Immature natural killer cell (primary cell): Measurements from ENCODE around the gene MTAP. TPM values are rescaled to one million over a fixed set of nuclear protein-coding genes. Genes with fewer than 3 reads are reported as not detected.
"Not testable (repeated sequence)": the region's sequence is repeated elsewhere in the genome, so short reads cannot be mapped to it uniquely, and the experiment has no call there.

Source experiments
- DNase-seq, 3 donors: peaks; one replicate each; pipeline ENCODE4 v3.0.0; 2022; ENCODE audit warnings: mixed read lengths in 1 of 3
- H3K27ac Mint-ChIP-seq, 6 donors: one replicate each; pipeline ENCODE4 v1.8.0; 2020; ENCODE audit warnings: mixed read lengths in 6 of 6, mild to moderate bottlenecking in 5 of 6, inconsistent platforms in 4 of 6, moderate library complexity in 3 of 6
- H3K27me3 Mint-ChIP-seq, 3 donors: one replicate each; pipeline ENCODE4 v1.8.0; 2020 to 2021; ENCODE audit warnings: low read depth in 3 of 3, mild to moderate bottlenecking in 3 of 3, mixed read lengths in 3 of 3, moderate library complexity in 3 of 3, inconsistent platforms in 1 of 3
- H3K36me3 Mint-ChIP-seq, 3 donors: one replicate each; pipeline ENCODE4 v1.8.0; 2020; ENCODE audit warnings: mixed read lengths in 3 of 3, inconsistent platforms in 2 of 3, mild to moderate bottlenecking in 2 of 3
- H3K4me1 Mint-ChIP-seq, 2 donors: one replicate each; pipeline ENCODE4 v1.8.0; 2020; ENCODE audit warnings: inconsistent platforms in 2 of 2, mild to moderate bottlenecking in 2 of 2, mixed read lengths in 2 of 2, moderate library complexity in 1 of 2
- H3K4me3 Mint-ChIP-seq, 5 donors: one replicate each; pipeline ENCODE4 v1.8.0; 2020; ENCODE audit warnings: mild to moderate bottlenecking in 5 of 5, mixed read lengths in 5 of 5, inconsistent platforms in 3 of 5, moderate library complexity in 3 of 5
- H3K9me3 Mint-ChIP-seq, 6 donors: one replicate each; pipeline ENCODE4 v1.8.0; 2020; ENCODE audit warnings: mild to moderate bottlenecking in 6 of 6, mixed read lengths in 6 of 6, inconsistent platforms in 4 of 6, moderate library complexity in 3 of 6
- polyA plus RNA-seq, 3 donors: library from polyadenylated mRNA; unstranded; fragments of 300-500 nt; fragmentation: Illumina TruSeq; gene quantifications; one replicate each; pipeline ENCODE4 v1.2.3, GENCODE V29; 2021

The MTAP gene
- polyA plus RNA-seq, 3 donors from 2014 or later: 7.3 to 10.6 (median 8.6) TPM

- no peak overlapping the region for H3K4me3 Mint-ChIP-seq
- H3K27ac Mint-ChIP-seq: no peak overlapping the region
- H3K27me3 Mint-ChIP-seq: peaks cover 0 to 10% (median 6%) of the 10 kb centered on the region in 3 donors
- DNase-seq: no peak
- peaks cover 19 to 23% of the 10 kb centered on the region in 2 donors for H3K4me1 Mint-ChIP-seq
- H3K9me3 Mint-ChIP-seq: peaks cover 0 to 3% (median 0%) of the 10 kb centered on the region in 6 donors
- peaks cover 2 to 8% (median 4%) of the 10 kb centered on the region in 3 donors for H3K36me3 Mint-ChIP-seq
Observed at GRCh38 chr9:21923694-21924093, 121.3 kb downstream of the MTAP start.

DNA sequence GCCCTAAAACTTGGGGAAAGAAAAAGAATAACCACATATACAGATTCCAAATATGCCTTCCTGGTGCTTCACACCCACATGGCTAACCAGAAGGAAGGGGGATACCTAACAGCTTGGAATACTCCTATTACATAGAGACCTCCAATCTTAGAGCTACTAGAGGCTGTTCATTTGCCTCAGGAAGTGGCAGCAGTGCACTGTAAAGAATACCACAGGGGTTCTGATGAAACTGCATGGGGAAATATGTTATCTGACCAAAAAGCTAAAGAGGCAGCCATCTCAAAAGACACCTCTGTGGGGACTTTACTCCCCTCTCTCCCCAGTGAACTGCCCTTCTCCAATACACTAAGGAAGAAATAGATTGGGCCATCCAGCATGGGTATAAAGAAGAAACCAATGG is 125.3 kb downstream of the MTAP start:
- H3K27ac Mint-ChIP-seq: no peak overlapping the region
- no peak for DNase-seq
- H3K27me3 Mint-ChIP-seq: peaks cover 0 to 12% (median 7%) of the 10 kb centered on the region in 3 donors
- no peak overlapping the region for H3K4me3 Mint-ChIP-seq
- H3K36me3 Mint-ChIP-seq: peaks cover 3 to 25% (median 24%) of the 10 kb centered on the region in 3 donors
- H3K9me3 Mint-ChIP-seq: peaks cover 0 to 2% (median 0%) of the 10 kb centered on the region in 6 donors
- no peaks in the 10 kb centered on the region for H3K4me1 Mint-ChIP-seq

GRCh38 chr9:21931428-21931827 is 129.0 kb downstream of the MTAP start:
- Mint-ChIP-seq H3K4me1 (no peaks in the 10 kb centered on the region), H3K4me3 (no peak overlapping the region), H3K27ac (no peak overlapping the region), H3K27me3 (peaks cover 0 to 3% (median 2%) of the 10 kb centered on the region in 3 donors), H3K36me3 (peaks cover 0 to 29% (median 20%) of the 10 kb centered on the region in 3 donors), H3K9me3 (no peaks in the 10 kb centered on the region)
- no peak for DNase-seq

DNA sequence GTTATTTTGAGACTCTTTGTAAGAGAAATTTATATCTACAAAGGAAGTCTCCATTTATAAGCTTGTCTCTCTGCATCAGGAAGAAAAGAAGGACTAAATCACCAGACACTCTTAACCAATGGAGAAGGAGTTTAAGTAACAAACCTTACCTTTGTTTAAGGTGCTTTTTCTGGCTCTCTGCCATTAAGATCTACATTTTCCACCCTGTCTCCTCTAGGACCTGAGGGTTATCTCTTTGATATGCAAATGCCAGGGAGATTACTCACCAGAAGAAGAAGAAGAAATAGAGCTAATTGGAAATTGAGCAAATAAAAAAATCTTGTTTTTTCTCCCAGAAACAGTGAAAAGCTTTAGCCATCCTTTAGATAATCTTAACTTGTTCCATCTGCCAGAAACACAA is 130.8 kb downstream of the MTAP start:
- no peaks in the 10 kb centered on the region for H3K9me3 Mint-ChIP-seq
- no peak for DNase-seq
- H3K27ac Mint-ChIP-seq: no peak overlapping the region
- H3K36me3 Mint-ChIP-seq: peaks cover 0 to 27% (median 20%) of the 10 kb centered on the region in 3 donors
- no peak overlapping the region for H3K4me3 Mint-ChIP-seq
- peaks cover 0 to 3% (median 2%) of the 10 kb centered on the region in 3 donors for H3K27me3 Mint-ChIP-seq
- no peaks in the 10 kb centered on the region for H3K4me1 Mint-ChIP-seq

- Mint-ChIP-seq H3K36me3 (peaks cover 0 to 27% (median 20%) of the 10 kb centered on the region in 3 donors), H3K9me3 (no peaks in the 10 kb centered on the region), H3K27me3 (peaks cover 0 to 3% (median 2%) of the 10 kb centered on the region in 3 donors), H3K4me3 (no peak overlapping the region), H3K27ac (no peak overlapping the region), H3K4me1 (no peaks in the 10 kb centered on the region)
- DNase-seq: no peak
Observed at GRCh38 chr9:21933865-21934264, 131.4 kb downstream of the MTAP start.

GRCh38 chr9:21935631-21936030 is 133.2 kb downstream of the MTAP start:
- H3K9me3 Mint-ChIP-seq: no peaks in the 10 kb centered on the region
- H3K27ac Mint-ChIP-seq: no peak overlapping the region
- no peak overlapping the region for H3K4me3 Mint-ChIP-seq
- H3K36me3 Mint-ChIP-seq: peaks cover 0 to 22% (median 17%) of the 10 kb centered on the region in 3 donors
- DNase-seq: no peak
- H3K27me3 Mint-ChIP-seq: no peaks in the 10 kb centered on the region
- H3K4me1 Mint-ChIP-seq: no peaks in the 10 kb centered on the region

GRCh38 chr9:21936161-21936560 is 133.7 kb downstream of the MTAP start:
- H3K4me1 Mint-ChIP-seq: no peaks in the 10 kb centered on the region
- no peak for DNase-seq
- peaks cover 0 to 19% (median 15%) of the 10 kb centered on the region in 3 donors for H3K36me3 Mint-ChIP-seq
- H3K27ac Mint-ChIP-seq: no peak overlapping the region
- no peak overlapping the region for H3K4me3 Mint-ChIP-seq
- no peaks in the 10 kb centered on the region for H3K27me3 Mint-ChIP-seq
- no peaks in the 10 kb centered on the region for H3K9me3 Mint-ChIP-seq

- no peak overlapping the region for H3K4me3 Mint-ChIP-seq
- no peak overlapping the region for H3K27ac Mint-ChIP-seq
- H3K36me3 Mint-ChIP-seq: no peaks in the 10 kb centered on the region
Observed at GRCh38 chr9:21941337-21941995, 139.0 kb downstream of the MTAP start.

GRCh38 chr9:21943464-21943863 is 141.0 kb downstream of the MTAP start:
- no peak for DNase-seq
- Mint-ChIP-seq H3K27ac (no peak overlapping the region), H3K27me3 (peaks cover 0 to 10% (median 0%) of the 10 kb centered on the region in 3 donors), H3K4me1 (no peaks in the 10 kb centered on the region), H3K36me3 (no peaks in the 10 kb centered on the region), H3K4me3 (no peak overlapping the region), H3K9me3 (peaks cover 0 to 2% (median 0%) of the 10 kb centered on the region in 6 donors)

More at GRCh38 chr9:21941337-21941995, 139.0 kb downstream of the MTAP start:
- H3K4me1 Mint-ChIP-seq: no peaks in the 10 kb centered on the region
- H3K9me3 Mint-ChIP-seq: peaks cover 0 to 2% (median 0%) of the 10 kb centered on the region in 6 donors
- DNase-seq: no peak
- peaks cover 0 to 8% (median 0%) of the 10 kb centered on the region in 3 donors for H3K27me3 Mint-ChIP-seq

DNA sequence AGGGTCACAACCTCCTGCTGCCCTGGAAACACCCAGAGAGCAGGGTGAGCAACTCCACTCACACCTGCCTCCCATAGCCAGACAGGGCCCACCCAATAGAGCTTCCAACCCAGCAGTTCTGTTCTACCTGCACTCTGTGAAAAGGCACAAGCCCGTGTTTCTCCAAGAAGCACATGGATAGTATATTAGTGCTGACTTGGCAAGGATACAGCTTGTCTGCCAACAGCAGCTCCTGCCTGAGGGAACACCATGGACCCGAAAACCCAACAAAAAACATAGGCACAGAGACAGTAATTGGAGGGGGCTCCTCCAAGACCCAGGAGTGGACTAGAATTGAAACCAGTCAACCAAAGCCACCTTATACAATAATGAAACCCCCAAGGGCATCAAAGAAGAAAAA is 143.2 kb downstream of the MTAP start:
- Mint-ChIP-seq H3K4me1 (no peaks in the 10 kb centered on the region), H3K36me3 (peaks cover 0 to 3% (median 0%) of the 10 kb centered on the region in 3 donors), H3K4me3 (peak overlapping the region in 1 of 5 donors; percentile 18), H3K9me3 (peaks cover 0 to 2% (median 0%) of the 10 kb centered on the region in 6 donors), H3K27ac (peak overlapping the region in 1 of 6 donors; percentile 17), H3K27me3 (peaks cover 0 to 10% (median 4%) of the 10 kb centered on the region in 3 donors)
- no peak for DNase-seq

DNA sequence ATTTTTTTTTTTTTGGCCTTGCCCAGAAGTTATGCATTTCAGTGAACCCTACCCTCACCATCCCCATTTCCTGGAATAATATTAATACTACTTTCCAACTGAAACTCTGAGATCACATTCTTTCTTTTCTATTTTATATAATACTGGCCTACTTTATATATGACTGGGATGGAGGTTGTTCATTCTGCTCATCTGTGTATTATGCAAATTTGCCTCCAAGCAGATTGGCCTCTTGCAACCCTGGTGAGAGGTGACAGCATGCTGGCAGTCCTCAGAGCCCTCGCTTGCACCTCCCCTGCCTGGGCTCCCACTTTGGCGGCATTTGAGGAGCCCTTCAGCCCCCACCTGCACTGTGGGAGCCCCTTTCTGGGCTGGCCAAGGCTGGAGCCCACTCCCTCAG is 156.4 kb downstream of the MTAP start:
- Mint-ChIP-seq H3K27ac (no peak overlapping the region), H3K9me3 (peaks cover 0 to 13% (median 6%) of the 10 kb centered on the region in 6 donors), H3K27me3 (peaks cover 8 to 28% (median 11%) of the 10 kb centered on the region in 3 donors), H3K4me3 (no peak overlapping the region), H3K36me3 (peaks cover 0 to 3% (median 2%) of the 10 kb centered on the region in 3 donors), H3K4me1 (no peaks in the 10 kb centered on the region)
- no peak for DNase-seq

GRCh38 chr9:21959268-21959667 is 156.8 kb downstream of the MTAP start:
- H3K36me3 Mint-ChIP-seq, H3K4me3 Mint-ChIP-seq, H3K27ac Mint-ChIP-seq, DNase-seq, H3K4me1 Mint-ChIP-seq: not testable (repeated sequence)
- peaks cover 0 to 15% (median 6%) of the 10 kb centered on the region in 6 donors for H3K9me3 Mint-ChIP-seq
- H3K27me3 Mint-ChIP-seq: peaks cover 12 to 29% (median 16%) of the 10 kb centered on the region in 3 donors

DNA sequence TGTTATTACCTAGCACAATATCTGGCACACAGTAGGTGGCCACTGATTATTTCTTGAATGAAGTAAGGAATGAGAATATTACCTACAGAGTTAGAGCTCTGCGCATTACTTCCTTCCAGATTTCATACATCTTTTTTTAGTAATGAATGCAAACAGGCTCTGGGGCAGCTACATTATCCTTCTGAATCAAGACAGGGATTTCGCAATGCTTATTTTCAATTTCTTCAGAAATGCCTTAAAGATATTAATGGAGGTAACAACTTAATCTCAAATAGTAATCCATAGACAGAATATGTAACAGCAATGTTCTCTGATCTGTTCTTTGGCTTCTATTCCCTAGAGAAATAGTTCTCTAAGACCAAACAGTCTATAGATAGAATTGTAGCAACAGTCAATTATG is 159.1 kb downstream of the MTAP start:
- Mint-ChIP-seq H3K4me1 (peaks cover 10 to 12% of the 10 kb centered on the region in 2 donors), H3K27ac (no peak overlapping the region), H3K36me3 (peaks cover 0 to 3% (median 2%) of the 10 kb centered on the region in 3 donors), H3K9me3 (peaks cover 3 to 16% (median 8%) of the 10 kb centered on the region in 6 donors), H3K4me3 (no peak overlapping the region), H3K27me3 (peaks cover 28 to 46% (median 31%) of the 10 kb centered on the region in 3 donors)
- DNase-seq: no peak

DNA sequence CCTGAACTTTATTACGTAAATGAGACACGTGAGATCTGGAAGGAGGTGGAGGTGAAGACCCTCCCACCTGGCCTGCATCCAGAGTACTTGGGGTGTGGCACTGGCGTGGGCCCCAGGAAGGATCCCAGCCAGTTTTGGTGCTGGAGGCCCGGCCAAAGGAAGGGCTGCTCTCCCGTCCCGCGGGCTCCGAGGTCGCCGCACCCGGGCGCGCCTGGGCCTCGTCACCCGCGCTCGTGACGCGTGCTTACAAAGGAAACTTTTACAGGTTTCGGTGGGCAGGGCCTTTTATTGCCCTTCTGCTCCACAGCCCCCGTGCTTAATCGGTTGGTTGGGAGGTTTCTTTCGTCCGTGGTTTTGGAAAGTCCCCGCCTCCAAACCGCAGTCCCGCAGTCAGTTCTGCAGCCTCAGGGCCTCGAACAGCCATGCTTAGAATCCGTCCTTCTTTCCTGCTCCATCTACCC is 162.5 kb downstream of the MTAP start:
- peaks cover 9 to 39% (median 15%) of the 10 kb centered on the region in 6 donors for H3K9me3 Mint-ChIP-seq
- peak overlapping the region in 2 of 6 donors; percentile 22 to 23 for H3K27ac Mint-ChIP-seq
- H3K4me3 Mint-ChIP-seq: peak overlapping the region; percentile 43 to 79 (median 61)
- peak; percentile 42 to 60 (median 53) for DNase-seq
- H3K4me1 Mint-ChIP-seq: peaks cover 19 to 33% of the 10 kb centered on the region in 2 donors
- peaks cover 2 to 5% (median 3%) of the 10 kb centered on the region in 3 donors for H3K36me3 Mint-ChIP-seq
- H3K27me3 Mint-ChIP-seq: peaks cover 50 to 80% (median 60%) of the 10 kb centered on the region in 3 donors
